ENCODE results near the gene SLC35F1.

SLC35F1 gene

DNA sequence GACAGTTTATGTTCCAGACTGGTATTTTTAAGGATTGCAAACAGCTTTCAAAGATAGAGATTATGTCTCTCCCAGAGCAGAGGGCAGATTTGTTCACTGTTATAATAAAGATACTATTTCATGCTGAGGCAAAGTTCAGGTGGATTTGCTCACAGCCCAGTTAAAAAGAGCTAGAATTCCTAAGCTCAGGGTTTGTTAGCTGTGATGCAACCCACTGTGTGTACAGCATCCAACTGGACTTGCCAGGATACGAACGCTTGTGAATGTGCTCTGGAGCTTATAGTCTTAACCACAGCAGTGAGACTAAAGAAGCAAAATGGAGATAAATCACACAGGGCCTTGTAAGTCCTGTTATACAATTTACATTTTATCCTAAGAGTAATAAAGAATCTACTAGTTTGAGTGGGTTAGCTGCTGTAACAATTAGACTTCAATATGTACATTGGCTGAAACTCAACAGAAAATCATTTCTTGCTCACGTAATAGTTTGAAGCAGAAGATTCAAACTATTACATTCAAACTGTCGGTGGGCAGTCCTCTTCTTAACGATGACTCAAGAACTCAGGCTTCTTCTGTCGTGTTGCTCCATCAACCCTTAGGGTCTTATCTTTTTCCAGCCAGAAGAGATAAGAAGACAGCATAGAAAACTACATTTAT is 437.1 kb downstream of the SLC35F1 start:
- H3K4me3 ChIP-seq (ENCODE audit: low read length): no peak overlapping the region
- no peak for TF ChIP-seq ZNF274 (IDR thresholded peaks at IDR 0.05; ENCODE audit: low read depth, low read length)

DNA sequence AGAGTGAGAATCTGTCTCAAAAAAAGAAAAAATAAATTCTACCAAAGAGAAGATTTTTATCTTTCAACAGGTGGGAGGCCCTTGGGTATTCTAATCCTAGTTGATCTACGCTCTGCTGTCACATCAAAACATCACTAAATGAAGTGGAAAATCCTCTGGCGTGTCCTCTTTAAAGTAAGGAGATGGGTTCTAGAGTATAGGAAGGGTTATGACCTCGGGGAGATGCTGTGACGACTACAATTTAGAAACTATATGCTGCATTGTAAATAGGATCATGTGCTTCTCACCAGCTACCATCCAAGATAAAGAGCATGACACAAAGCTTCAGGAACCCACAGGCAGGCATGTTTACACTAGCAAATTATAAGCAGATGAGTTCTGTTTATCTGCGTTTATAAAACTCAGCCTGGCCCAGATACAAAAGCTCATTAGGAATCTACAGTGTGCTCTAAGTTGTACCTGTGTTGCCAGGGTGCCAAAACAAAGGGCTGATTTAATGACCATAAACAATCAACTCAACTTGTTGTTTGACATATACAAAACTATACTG is 443.9 kb downstream of the SLC35F1 start:
- H3K4me3 ChIP-seq (ENCODE audit: low read length): no peak overlapping the region
- TF ChIP-seq ZNF274 (IDR thresholded peaks at IDR 0.05; ENCODE audit: low read depth, low read length): no peak

DNA sequence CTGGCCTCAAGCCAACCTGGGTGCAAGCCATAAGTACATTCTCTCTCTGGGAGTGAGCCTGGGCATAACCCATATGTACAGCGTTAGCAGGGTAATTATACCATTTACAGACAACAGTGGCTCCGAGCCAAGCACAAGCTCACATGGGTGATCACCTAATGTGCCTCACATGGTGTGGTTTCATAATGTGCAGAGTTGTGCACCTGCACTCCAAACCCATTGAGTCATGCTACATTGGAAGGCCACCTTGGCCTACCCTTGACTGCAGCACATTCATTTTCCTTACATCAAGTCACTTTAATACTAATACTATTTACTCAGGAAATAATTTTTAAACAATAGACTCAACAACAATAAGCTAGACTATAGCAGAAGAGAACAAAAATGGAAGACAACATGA is 446.5 kb downstream of the SLC35F1 start:
- H3K4me3 ChIP-seq (ENCODE audit: low read length): no peak overlapping the region
- no peak for TF ChIP-seq ZNF274 (IDR thresholded peaks at IDR 0.05; ENCODE audit: low read depth, low read length)

DNA sequence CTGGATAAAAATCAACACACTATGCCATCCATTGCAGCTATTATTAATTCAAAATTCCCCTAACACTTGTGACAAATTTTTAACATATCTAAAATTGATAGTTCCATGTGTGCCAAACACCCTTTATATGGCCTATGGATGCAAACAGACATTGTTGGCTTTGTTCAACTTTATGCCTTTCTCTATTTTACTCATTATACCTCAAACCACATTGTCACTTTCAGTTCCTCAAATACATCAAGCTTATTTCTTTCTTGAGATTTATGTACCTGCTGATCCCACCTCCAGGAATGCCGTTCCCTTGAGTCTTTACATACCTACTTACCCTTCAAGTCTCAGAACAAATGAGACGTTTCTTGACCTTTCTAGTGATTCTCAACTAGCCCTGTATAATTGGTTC is 447.6 kb downstream of the SLC35F1 start:
- no peak for TF ChIP-seq ZNF274 (IDR thresholded peaks at IDR 0.05; ENCODE audit: low read depth, low read length)
- no peak overlapping the region for H3K4me3 ChIP-seq (ENCODE audit: low read length)

DNA sequence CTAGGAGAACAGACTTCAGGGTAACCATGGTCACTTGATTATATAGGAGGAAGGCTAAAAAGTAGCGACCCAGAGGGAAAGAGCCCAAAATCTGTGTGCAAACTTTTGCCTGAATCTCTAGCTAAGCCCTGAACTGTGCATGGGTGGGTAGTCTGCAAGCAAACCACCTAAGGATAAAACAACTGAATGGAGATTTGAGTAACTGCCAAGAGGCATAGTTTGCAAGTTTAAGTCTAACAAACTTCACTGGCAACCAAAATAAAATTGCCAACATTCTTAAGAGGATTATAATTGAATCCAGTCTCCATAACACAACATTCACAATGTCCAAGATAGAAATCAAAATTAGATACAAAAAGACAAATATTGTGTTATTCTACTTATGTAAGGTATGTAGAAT is 449.0 kb downstream of the SLC35F1 start:
- TF ChIP-seq ZNF274 (IDR thresholded peaks at IDR 0.05; ENCODE audit: low read depth, low read length): no peak

DNA sequence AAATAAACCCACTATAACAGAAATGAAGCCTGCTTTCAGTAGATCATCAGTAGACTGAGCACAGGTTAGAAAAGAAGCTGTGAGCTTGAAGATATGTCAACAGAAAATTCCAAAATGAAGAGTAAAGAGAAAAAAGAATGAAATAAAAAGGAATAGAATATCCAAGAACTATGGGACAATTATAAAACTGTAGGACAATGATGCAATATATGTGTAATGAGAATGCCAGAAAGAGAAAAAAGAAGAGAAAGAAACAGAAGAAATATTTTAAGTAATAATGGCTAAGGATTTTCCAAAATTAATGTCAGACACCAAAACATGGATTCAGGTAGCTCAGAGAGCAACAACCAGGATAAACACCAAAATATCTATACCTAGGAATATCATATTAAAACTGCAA is 449.6 kb downstream of the SLC35F1 start:
- no peak for TF ChIP-seq ZNF274 (IDR thresholded peaks at IDR 0.05; ENCODE audit: low read depth, low read length)

More for the DNA sequence above, 449.0 kb downstream of the SLC35F1 start:
- no peak overlapping the region for H3K4me3 ChIP-seq (ENCODE audit: low read length)

More for the DNA sequence above, 449.6 kb downstream of the SLC35F1 start:
- H3K4me3 ChIP-seq (ENCODE audit: low read length): no peak overlapping the region

Measured in GM08714 (cell line).